Hepatic stellate cell (primary cell): ENCODE measurements around the gene UNC80.

ENCODE experiments used
- DNase-seq: peaks from one replicate; pipeline ENCODE4 v3.0.0; 2011; ENCODE audit warnings: low spot score

Gene UNC80

GRCh38 chr2:209917154-209917771 is 145.6 kb downstream of the UNC80 start:
- DNase-seq = no peak

GRCh38 chr2:209918251-209918650 is 146.6 kb downstream of the UNC80 start:
- DNase-seq = no peak

GRCh38 chr2:209922116-209922515 is 150.5 kb downstream of the UNC80 start:
- no peak for DNase-seq

- no peak for DNase-seq
Measured at GRCh38 chr2:209929369-209929768, 157.7 kb downstream of the UNC80 start.

- DNase-seq = peak; percentile 16
Measured at GRCh38 chr2:209933499-209934483, 162.2 kb downstream of the UNC80 start.

- no peak for DNase-seq
Measured at GRCh38 chr2:209936106-209936666, 164.6 kb downstream of the UNC80 start.

- DNase-seq = no peak
Measured at GRCh38 chr2:209937893-209938292, 166.3 kb downstream of the UNC80 start.

GRCh38 chr2:209938906-209939305 is 167.3 kb downstream of the UNC80 start:
- no peak for DNase-seq

GRCh38 chr2:209940936-209941335 is 169.3 kb downstream of the UNC80 start:
- DNase-seq = no peak

GRCh38 chr2:209942426-209942825 is 170.8 kb downstream of the UNC80 start:
- DNase-seq = no peak

GRCh38 chr2:209942936-209943605 is 171.4 kb downstream of the UNC80 start:
- DNase-seq = no peak

- DNase-seq = no peak
Measured at GRCh38 chr2:209943776-209944175, 172.1 kb downstream of the UNC80 start.

GRCh38 chr2:209946539-209946938 is 174.9 kb downstream of the UNC80 start:
- DNase-seq = no peak

GRCh38 chr2:209956271-209956670 is 184.6 kb downstream of the UNC80 start:
- DNase-seq = no peak

- no peak for DNase-seq
Measured at GRCh38 chr2:209958016-209958415, 186.4 kb downstream of the UNC80 start.

- no peak for DNase-seq
Measured at GRCh38 chr2:209960045-209960444, 188.4 kb downstream of the UNC80 start.

GRCh38 chr2:209960676-209961630 is 189.3 kb downstream of the UNC80 start:
- DNase-seq = peak; percentile 6

GRCh38 chr2:209965723-209966122 is 194.1 kb downstream of the UNC80 start:
- DNase-seq = no peak

- DNase-seq = no peak
Measured at GRCh38 chr2:209969692-209970091, 198.1 kb downstream of the UNC80 start.

- no peak for DNase-seq
Measured at GRCh38 chr2:209970271-209970670, 198.6 kb downstream of the UNC80 start.

- DNase-seq = no peak
Measured at GRCh38 chr2:209970711-209971110, 199.1 kb downstream of the UNC80 start.
